8988T (cell line): Measurements from ENCODE around the gene GNA12.
A peak's percentile ranks its signal among the peaks of the same experiment; 100 is the strongest.

Source experiments
- DNase-seq: peaks from one replicate; pipeline ENCODE4 v3.0.0; 2011

Gene GNA12, protein sequence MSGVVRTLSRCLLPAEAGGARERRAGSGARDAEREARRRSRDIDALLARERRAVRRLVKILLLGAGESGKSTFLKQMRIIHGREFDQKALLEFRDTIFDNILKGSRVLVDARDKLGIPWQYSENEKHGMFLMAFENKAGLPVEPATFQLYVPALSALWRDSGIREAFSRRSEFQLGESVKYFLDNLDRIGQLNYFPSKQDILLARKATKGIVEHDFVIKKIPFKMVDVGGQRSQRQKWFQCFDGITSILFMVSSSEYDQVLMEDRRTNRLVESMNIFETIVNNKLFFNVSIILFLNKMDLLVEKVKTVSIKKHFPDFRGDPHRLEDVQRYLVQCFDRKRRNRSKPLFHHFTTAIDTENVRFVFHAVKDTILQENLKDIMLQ

DNA sequence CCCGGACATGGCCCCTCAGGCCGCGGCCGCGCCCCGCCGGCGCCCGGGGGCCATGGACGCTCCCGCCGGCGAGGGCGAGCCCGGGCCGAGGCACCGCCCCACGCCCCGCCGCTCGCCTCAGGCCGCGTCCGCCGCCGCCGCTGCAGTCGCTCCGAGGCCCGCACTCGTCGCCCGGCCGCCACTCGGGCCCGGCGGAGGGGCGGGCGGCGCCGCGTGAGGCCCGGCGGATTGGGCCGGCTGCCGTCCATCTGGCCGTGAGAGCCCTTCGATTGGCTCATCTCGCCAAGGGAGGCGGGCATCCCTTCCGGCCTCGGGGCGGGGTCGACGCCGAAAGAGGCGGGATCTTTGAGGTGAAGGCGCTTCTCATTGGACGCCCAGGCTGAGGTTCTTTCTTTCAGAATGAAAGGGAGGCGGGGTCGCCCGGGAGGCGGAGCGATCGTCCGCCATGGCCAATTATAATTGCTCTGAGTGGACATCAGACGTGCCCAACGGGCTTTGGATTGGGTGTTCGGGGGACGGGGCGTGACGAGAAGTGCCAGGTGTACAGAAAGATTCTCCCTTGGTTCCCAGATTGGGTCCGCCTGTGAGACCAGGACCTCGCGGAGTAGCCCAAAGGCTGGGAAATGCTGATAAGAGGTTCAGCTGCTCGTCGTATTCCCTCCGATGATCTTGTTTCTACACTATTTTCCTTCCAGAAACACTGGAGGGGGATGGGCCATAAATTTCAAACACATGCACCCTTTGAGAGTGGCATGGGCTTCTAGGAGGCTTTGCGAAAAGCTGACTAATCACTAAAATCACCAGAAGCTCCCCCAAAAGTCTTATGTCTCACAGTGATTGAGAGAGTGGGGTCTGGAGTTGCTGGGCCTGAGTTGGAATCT is at the start of gene GNA12:
Gene GNA12 (minus strand): TSS at position 156 of the 881 bp plus-strand sequence. CDS start 147 bp downstream, at position 9.
- DNase-seq, result peak; percentile 87

DNA sequence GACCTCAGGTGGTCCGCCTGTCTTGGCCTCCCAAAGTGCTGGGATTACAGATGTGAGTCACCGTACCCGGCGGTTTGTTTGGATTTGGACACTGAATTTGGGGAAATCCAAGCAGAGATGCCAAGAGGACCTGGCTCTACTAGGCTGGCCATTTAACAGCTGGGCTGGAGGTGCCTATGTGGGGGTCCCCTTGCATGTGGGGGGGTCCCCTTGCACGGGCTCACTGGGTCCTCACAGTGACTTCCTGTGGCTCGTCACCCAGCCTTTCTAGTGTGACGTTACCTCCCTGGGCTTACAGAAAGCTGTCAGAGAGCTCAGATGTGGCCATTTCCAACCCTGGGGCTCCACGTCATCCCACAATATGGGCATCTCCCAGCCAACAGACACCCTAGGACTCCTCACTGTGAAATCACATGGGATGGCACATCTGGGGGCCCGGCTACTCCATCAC is 49.3 kb upstream of the GNA12 start:
- DNase-seq, result no peak

DNA sequence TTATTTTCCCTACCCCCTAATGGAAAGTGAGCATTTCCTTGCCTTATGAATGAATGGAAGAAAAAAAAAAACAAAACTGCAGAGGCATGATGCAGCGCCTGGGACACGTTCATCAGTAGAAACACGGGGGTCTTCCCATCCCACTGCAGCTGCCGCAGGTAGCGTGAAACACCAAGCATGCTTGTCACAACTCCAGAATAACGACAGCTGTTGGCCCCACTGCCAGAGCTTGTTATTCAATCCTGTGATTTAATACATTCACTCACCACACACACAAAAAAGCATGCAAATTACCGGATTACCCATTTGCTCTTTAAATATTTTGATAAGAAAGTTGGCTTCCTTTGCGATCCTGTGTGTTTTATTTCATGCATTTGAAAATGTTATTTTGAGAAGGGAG is 48.4 kb upstream of the GNA12 start:
- DNase-seq, result no peak

DNA sequence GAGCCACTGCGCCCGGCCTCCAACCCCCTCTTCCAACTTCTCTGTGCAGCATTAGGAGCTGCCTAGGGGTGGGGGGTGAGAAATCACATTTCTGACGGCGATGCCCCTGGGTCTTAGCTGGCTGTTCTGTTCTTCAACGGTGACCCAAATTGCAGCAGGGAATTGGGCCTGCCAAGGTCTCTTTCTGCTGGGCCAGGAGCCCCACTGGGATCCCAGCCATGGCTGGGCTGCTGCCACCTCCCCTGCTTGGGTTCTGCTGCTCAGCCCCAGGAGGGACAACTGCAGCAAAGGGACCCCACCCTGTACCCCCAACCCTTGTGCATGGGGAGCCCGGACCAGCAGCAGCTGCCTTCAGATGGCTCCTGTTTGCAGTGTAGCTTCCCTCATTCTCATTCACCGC is 43.7 kb upstream of the GNA12 start:
- no peak for DNase-seq

DNA sequence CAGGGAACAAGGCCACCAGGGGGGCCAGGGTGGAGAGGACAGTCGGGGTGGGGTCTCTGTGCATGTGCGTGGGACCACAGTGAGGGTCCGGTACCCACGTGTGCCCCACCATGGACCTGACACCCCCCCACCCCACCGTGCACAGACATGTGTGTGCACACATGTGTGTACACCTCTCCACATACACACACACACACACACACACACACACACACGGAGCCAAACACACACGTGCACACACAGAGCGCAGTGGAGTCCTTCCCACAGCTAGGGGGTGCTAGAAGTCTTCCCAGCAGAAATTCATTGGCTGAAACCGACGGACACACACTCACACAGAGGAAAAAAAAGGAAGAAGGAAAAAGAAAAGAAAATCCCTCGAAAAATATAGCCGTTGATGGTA is 42.8 kb upstream of the GNA12 start:
- peak; percentile 68 for DNase-seq

DNA sequence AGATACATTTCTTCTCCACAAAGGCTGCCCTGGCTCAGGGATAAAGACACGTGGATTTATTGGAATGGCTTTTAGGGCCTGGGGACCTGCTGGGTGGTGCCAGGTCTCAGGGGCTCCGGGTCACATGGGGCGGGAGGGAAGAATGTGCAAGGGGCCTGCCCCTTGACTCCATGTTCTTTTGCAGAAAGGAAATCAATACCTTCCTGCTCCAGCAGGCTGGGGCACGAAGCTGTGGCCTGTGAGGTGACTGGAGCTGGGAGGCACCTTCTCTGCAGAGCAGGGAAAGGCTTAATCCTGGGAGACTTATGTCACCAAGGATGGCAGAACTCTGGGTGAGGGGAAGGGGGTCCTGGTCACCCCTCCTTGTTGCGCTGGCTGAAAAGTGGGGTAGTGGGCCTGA is 42.3 kb upstream of the GNA12 start:
- DNase-seq, result no peak

DNA sequence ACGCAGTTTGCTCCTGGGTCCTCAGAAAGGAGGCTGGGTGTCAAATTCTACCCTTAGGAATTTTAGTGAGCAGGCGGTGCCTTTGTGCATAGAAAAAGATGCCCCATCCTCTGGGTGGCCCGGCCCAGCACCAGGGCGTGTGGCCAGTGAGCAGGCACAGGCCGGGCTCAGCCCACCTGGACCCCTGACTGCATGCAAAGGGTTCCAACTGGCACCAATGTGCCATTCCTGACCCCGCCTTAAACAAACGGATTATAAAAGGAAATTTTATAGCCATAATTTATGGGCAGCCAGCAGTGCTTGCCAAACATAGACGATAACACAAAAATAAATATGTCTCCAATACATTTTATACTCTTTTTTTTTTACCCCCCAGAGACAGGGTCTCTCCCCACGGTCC is 40.1 kb upstream of the GNA12 start:
- no peak for DNase-seq

DNA sequence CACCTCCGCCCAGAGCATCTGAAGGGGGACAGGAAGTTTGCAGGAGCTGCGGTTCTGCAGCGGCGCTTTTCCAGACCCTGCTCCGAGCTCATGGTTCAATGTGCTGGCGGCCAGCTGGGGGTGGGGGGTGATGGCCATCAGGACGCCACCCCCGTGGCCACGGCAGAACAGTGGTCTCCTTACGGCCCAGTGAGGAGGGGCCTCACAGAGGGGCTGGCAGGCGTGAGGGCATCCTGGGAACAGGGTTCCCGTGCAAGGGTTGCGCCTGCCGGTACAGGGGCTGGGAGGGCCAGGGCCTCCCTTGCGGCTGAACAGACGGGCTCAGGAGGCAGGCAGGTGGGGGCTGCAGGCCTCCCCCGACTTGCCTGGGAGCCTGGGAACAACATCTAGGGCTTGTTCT is 39.0 kb upstream of the GNA12 start:
- no peak for DNase-seq

DNA sequence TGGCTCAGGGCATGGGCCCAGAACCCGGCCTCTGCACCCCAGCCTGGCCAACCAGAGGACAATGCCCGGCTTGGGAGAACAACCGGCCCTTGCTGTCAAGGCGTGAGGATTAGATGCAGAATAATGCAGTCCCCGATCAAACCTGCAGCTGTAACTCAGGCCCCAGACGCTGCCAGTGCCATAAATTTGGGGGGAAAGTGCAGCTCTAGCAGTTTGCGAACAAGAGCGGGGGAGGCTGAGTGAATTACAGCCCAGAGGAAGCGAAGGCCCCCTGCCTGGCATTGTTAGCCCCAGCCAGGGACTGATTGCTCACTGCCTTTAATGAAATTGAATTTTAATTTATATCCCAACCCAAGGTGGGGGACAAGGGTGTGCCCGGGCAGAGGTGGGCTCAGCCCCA is 38.0 kb upstream of the GNA12 start:
- no peak for DNase-seq

DNA sequence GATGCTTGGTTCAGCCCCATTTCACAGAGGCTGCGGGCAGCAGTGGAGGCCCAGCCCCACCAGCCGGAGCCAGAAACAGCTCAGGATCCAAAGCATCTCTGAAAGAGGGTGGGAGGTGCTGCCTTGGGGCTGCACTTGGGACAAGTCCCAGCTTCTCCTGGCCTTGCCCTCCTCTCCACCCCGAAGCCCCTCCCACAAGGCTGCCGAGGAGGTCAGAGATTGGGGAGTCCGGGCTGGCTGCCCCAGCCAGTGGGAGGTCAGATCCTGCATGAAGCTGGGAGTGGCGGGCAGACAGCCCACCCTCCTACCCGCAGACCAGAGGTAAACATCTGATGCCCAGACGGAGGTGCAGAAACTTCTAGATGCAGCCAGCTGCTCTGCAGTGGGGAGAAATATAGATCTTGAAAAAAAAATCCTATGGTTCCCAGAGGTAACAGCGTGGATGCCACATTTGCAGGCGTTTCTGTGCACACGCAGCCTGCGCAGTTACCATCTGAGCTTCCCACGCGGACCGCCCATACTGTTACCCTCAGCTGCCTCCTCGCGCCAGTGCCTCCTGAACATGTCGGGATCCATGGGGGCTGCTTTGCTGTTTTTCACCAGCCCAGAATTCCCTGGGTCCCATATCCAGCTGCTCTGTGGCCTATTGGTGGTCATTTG is 36.9 kb upstream of the GNA12 start:
- no peak for DNase-seq

DNA sequence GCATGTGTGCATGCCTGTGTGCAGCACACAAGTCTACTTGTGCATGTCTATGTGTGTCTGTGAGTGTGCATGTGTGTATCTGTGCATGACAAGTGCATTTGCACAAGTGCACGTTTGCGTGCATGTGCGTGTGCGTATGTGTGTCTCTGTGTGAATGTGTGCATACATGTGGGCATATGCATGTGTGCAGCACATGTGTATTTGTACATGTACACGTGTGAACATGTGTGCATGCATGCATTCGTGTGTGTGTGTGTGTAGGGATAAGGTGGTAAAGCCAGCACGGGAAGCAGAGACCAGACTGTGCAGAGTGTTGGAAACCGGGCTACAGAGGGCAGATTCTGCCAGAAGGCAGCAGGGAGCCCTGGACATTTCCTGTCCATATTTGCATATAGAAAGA is 35.9 kb upstream of the GNA12 start:
- no peak for DNase-seq

DNA sequence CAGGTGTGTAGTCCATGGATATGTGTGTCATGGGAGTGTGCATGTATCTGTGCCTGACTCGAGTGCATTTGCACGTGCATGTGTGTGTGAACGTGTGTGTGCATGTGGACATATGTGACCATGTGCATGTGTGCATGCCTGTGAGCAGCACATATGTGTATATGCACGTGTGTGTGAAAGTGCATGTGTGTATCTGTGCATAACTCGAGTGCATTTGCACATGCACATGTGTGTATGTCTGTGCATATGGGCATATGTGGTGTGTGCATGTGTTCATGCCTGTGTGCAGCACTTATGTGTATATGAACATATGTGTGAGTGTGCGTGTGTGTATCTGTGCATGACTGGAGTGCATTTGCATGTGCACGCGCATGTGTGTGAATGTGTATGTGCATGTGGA is 35.2 kb upstream of the GNA12 start:
- DNase-seq, result no peak

DNA sequence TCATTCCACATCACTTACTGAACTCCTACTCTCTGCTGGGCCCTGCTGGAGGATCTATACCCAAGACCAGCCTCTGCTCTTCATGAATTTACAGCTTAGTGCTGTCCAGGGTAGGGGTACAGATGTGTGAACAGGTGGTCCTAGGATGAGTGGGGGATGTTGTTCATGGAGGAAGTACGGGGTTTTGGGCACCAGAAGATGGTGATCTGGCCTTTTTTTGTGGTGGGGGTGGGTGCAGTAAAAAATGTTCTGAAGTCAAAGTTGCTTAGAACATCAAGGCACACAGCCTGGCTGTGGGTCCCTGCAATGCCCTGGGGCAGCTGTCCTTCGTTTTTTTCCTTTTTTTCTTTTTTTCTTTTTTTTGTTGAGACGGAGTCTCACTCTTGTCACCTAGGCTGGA is 34.2 kb upstream of the GNA12 start:
- DNase-seq, result no peak

DNA sequence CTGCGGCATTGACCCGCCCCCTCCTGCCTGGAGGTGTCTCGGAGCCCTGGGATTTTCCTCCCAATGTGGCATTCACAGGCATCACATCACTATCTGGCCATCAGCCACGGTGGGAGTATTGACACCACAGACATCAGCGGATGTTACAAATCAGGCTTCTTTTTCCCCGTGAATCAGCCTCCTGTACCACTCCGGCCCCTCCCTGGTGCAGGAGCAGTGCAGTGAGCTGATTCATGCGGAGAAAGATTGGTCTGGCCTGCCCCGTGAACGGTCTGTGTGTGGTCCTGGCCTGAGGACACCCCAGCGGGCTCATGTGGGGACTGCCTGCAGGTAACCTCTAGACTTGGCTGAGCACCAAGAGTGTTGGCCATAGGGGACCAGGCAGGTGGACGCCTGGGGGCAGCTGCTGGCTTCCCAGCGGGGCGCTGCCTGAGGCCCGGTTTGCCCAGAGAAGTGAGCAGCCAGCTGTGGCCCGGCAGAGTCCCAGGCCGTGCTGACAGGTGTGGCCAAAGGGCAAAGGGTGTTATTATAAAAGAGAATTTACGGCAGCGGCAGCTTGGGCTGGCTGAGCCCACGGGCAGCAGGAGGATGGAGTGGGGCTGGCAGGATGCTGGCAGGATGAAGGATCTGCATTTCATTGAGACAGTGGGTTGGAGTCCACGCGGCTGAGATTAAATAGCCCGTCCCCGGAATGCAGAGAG is 32.1 kb upstream of the GNA12 start:
- DNase-seq, result no peak

DNA sequence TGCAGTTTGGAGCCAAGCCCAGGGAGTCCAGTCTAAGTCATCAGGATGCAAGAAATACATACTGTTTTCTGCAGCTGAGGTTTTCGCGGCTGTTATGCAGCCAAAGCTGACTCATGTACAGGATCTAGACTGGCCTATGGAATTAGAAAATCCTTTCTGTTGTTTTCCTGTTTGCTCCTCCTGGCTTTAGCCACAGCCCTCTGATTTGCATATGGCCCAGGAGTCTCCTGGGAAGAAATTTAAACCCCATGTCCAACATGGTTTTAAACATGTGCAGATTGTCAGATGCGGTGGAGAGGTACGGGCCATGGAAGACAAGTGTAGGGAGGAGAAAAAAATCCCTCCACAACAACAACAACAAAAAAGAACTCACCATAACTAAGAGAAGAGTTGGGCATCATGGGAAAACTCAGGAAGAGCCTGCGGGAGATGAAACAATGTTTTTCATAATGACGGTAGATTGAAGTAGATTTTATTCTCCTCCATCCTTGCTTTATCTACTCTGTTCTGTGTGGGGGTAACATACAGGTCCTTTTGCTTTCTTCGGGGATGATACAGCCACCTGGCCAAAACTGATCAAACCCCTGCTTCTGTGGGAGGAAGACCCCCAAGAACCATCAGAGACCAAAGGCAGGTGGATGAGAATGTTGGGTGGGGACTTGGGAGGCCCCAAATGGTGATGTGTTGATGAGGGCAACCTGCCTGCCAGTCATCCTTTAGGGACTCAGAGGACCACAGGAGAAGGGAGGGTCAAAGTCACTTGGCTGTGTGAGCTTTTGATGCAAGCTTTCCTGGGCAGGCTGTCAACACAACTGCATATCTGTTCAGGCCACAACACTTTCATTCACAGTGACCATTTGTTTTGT is 29.8 kb upstream of the GNA12 start:
- DNase-seq, result peak; percentile 51

DNA sequence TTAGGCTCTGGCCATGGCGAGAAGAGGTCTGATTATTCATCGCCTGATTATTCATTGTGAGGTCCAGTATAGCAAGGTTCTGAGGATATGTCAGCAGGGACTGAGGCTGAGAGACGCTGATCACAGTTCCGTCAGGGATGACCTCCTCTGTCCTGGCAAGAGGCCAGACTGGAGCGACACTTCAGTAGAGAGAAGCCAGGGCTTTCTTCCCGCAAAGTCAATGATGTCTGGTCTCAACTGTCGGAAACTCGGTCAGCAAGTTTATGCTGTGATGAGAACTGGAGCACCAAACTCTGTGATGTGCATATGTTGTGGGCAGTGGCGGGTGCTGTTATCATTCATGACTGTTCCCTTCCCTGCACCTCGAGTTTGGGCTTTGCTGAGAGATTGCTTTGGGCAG is 29.0 kb upstream of the GNA12 start:
- no peak for DNase-seq

DNA sequence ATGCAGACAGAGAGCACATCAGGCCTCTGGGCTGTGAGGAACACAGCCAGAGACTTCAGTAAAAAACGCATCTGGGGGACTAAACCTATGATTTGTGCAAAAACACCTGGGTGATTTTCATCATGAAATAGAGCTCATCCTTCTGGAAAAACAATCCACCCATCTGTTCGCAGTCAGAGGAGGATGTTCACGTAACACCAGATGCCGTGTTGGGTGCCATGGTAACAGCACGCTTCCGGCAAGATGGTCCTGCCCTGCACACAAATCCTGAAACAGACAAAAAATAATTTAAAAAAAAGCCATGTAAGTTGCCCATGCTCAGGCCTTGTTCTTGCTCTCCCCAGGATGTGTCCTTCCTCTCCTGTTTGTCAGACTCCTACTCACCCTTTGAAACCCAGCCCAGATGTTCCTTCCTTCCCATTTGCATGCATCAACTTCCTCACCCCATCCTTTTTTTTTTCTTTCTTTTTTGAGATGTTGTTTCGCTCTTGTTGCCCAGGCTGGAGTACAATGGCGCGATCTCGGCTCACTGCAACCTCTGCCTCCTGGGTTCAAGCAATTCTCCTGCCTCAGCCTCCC is 28.3 kb upstream of the GNA12 start:
- DNase-seq, result no peak

DNA sequence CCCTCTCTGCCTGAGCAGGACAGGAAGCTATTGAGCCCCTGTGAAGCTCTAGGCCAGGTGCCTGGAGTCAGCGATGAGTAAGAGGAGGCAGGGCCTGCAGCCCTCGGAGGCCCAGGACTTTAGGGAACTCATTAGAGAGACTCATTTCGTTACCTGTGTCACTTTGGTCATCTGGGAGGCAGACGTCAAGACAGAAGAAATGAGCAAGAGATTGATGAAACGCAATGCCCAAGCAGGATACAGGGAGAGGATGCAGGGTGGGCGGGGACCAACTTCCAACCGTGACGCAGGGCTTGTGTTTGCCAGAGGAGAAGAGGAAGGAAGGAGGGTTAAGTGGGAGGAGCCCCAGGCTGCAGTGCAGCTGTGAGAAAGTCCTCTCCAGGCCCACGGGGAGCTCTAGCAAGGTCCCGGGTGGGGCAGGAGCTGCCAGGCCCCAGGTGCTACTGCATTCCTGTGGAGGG is 26.4 kb upstream of the GNA12 start:
- no peak for DNase-seq

DNA sequence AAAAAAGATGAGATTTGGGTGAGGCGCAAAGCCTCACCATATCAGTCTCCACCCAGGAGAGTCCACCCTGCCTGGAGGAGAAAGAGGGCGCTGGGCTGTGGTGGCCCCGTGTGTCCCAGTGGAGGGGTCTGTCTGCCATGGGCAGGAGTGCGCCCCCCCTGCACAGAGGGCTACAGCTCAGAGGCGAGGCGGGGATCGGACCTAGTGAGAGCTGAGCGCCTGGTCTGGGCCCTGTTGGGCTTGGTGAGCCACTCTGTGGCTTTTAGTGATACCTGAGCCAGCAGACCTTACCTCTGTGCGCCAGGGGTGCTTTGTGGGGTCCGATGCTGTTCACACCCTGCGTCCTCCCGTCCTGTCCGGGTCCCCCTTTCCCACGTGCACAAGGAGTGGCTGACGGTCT is 25.9 kb upstream of the GNA12 start:
- no peak for DNase-seq

DNA sequence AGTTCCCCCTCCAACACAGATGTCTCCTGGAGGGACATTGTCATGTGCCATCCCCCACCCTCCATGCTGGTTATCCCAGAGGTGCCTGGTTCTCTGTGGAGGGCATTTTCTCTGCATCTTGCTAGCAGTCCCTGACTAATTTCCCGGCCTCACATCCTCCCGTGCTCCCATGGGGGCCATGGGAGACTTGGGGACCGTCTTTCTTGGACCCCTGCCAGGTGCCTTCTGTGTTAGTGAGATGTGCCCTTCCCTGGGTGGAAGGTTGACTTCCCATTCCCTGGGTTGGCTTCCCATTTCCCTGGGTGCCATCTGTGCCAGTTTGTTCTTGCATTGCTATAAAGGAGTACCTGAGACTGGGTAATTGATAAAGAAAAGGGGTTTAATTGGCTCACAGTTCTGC is 22.5 kb upstream of the GNA12 start:
- no peak for DNase-seq

DNA sequence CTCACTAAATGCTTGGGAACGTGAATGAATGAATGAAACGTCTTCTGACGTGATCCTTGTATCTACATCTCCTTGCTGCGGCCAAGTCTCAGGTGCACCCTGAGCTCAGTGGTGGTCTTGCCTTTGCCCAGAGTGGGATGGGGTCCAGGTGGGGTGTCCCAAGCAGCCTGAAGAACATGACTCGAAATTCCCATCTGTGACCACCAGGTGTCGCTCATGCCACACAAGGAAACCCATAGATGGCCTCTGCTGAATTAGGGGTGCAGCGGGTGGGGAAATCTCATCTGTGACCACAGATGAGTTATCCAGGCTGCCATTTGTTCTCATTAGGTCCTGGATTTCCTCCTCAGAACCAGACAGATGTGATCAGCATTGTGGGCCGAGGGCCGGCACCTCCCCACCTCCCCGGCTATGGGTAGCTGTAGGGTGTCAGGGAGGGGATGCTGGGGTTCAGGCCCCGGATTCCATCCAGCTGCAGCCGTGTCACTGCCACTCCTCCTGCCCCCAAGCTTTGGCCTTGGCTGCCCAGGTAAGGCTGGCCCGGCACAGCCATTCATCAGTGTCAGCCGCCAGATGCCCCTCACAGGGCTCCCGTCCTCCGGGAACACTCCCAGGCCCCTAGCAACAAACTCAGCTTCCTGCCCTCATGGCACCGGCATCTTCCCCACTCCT is 21.0 kb upstream of the GNA12 start:
- no peak for DNase-seq
